Vagina (tissue), 2 donors: ENCODE measurements around the gene JAKMIP1. TPM values are rescaled to one million over a fixed set of nuclear protein-coding genes. Genes with fewer than 3 reads are reported as not detected.

ENCODE experiments used
- DNase-seq, 2 donors: peaks; one replicate each; pipeline ENCODE4 v3.0.0-alpha.2; 2017; ENCODE audit errors: extremely low spot score in 2 of 2
- H3K27ac ChIP-seq: fragments of 200-600 bp; sonication (generic); one replicate; pipeline ENCODE4 v1.5.1; 2019
- H3K27me3 ChIP-seq: fragments of 200-600 bp; sonication (generic); one replicate; pipeline ENCODE4 v1.5.1; 2019
- H3K36me3 ChIP-seq, 2 donors: fragments of 200-600 bp; sonication (generic); one replicate each; pipeline ENCODE4 v1.5.1; 2017 to 2019
- H3K4me1 ChIP-seq: fragments of 200-600 bp; sonication (generic); one replicate; pipeline ENCODE4 v1.5.1; 2019
- H3K4me3 ChIP-seq, 2 donors: fragments of 200-600 bp; sonication (generic); 1 replicate in 1 of 2; 2 replicates in 1 of 2; pipeline ENCODE4 v1.5.1; 2016 to 2019
- H3K9me3 ChIP-seq: fragments of 200-600 bp; sonication (generic); one replicate; pipeline ENCODE4 v1.5.1; 2019
- POLR2A ChIP-seq, 2 donors: fragments of 450-650 bp; IDR thresholded peaks; one replicate each; pipeline ENCODE4 v1.6.1; 2017; ENCODE audit warnings: antibody characterized with exemption in 2 of 2, mild to moderate bottlenecking in 2 of 2, moderate library complexity in 2 of 2
- POLR2AphosphoS5 ChIP-seq, 2 donors: sonication (generic); formaldehyde crosslinking; IDR thresholded peaks; one replicate each; pipeline ENCODE4 v1.9.0; 2017; ENCODE audit warnings: antibody characterized with exemption in 2 of 2, mild to moderate bottlenecking in 2 of 2, low read depth in 1 of 2; ENCODE audit not compliant: insufficient read depth in 1 of 2
- intact Hi-C: fragments of 100-400 bp; cut with DNase I; formaldehyde crosslinking; loops from one replicate; pipeline ENCODE4 v1.15.1; 2023
- total RNA-seq: library from RNA; depleted of rRNA; stranded (reverse); fragments of >200 nt; gene quantifications from one replicate; pipeline ENCODE4 v1.2.3, GENCODE V29; 2016
- TF ChIP-seq, protein P1 (sequence below), 3 experiments: fragments of 450-650 bp in 2 of 3; fragments of 200-600 bp in 1 of 3; sonication (generic) in 1 of 3; IDR thresholded peaks; one replicate each; pipeline ENCODE4 v1.5.1; 2017 to 2019; ENCODE audit warnings: antibody characterized with exemption in 3 of 3, mild to moderate bottlenecking in 2 of 3, moderate library complexity in 2 of 3

JAKMIP1 gene
- total RNA-seq, 1 donor from 2014 or later, result 5.2 TPM

DNA sequence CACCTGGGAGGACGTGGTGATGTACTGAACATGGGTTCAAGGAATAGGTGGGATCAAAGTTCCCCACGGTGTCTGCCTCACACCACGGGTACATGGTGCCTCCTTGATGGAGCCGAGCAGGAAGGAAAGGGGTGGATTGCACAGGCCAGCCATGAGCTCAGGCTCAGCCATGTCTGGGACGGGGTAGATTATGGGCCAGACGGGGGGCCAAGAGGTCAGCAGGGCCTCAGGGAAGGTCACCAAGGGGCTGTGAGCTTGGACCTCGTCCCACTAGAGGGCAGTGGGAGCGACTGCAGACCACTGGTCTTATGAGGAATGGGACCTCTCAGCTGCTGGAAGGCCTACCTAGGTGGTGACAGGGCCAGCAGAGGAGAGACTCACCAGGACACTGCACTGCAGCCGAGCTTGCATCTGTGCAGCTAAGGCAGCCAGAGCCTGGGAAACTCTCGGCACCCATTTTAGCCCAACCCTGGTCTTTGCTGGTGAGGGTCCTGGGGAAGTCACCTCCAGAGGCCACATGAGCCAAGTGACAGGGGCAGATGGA, 38.4 kb downstream of the JAKMIP1 start:
- TF ChIP-seq POLR2A (IDR thresholded peaks at IDR 0.05) (no peak), POLR2AphosphoS5 (IDR thresholded peaks at IDR 0.05; ENCODE audit: insufficient read depth in 1 of 2, low read depth in 1 of 2) (no peak)
- TF ChIP-seq, protein P1, sequence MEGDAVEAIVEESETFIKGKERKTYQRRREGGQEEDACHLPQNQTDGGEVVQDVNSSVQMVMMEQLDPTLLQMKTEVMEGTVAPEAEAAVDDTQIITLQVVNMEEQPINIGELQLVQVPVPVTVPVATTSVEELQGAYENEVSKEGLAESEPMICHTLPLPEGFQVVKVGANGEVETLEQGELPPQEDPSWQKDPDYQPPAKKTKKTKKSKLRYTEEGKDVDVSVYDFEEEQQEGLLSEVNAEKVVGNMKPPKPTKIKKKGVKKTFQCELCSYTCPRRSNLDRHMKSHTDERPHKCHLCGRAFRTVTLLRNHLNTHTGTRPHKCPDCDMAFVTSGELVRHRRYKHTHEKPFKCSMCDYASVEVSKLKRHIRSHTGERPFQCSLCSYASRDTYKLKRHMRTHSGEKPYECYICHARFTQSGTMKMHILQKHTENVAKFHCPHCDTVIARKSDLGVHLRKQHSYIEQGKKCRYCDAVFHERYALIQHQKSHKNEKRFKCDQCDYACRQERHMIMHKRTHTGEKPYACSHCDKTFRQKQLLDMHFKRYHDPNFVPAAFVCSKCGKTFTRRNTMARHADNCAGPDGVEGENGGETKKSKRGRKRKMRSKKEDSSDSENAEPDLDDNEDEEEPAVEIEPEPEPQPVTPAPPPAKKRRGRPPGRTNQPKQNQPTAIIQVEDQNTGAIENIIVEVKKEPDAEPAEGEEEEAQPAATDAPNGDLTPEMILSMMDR (IDR thresholded peaks at IDR 0.05), result no peak
- H3K9me3 ChIP-seq, result no peaks in the 10 kb centered on the region
- H3K4me3 ChIP-seq, result no peak overlapping the region
- no peaks in the 10 kb centered on the region for H3K4me1 ChIP-seq
- H3K36me3 ChIP-seq, result no peaks in the 10 kb centered on the region
- DNase-seq, result no peak
- H3K27ac ChIP-seq, result no peak overlapping the region
- intact Hi-C loops, result no loop called here
- no peaks in the 10 kb centered on the region for H3K27me3 ChIP-seq

DNA sequence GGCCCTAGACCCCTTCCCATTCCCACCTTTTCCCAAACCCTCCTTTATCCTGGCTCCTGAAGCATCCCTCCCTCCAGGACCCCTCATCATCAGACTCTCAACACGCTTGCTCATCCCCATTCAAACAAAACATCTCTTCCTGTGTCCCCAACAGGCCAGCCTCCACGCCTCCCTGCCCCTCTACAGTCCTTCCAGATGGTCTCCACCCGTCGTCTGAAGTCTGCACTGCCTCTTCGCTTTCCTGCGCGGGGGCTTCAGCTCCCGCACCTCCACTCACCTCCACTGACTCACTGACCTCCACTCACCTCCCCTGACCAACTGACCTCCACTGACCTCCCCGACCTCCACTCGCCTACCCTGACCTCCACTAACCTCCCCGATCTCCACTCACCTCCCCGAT, 39.8 kb downstream of the JAKMIP1 start:
- Histone ChIP-seq H3K4me3 (no peak overlapping the region), H3K9me3 (no peaks in the 10 kb centered on the region)
- intact Hi-C loops, result no loop called here

DNA sequence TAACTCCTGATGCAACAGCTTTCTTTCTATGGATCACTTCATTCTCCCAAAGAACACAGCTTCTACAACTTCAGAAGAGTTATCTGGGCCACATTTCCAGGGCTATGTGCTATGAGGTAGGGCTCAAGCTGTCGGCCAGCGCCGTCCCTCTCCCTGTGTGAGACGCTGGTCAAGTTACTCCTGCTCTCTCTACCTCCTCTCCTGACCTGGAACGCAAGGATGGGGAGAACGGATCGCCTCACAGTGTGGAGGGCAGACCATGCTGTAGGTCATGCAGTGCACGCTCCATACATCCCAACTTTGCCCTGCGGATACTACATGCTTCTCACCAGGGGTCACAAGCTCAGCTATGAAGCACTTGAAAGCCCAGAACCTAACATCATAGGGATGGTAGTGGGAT, 42.4 kb downstream of the JAKMIP1 start:
- intact Hi-C loops, result no loop called here

More for the DNA sequence above, 39.8 kb downstream of the JAKMIP1 start:
- TF ChIP-seq POLR2A (IDR thresholded peaks at IDR 0.05), result no peak
- no peak for TF ChIP-seq POLR2AphosphoS5 (IDR thresholded peaks at IDR 0.05; ENCODE audit: insufficient read depth in 1 of 2, low read depth in 1 of 2)
- TF ChIP-seq, protein P1 (IDR thresholded peaks at IDR 0.05), result no peak
- Histone ChIP-seq H3K27me3 (no peaks in the 10 kb centered on the region), H3K36me3 (no peaks in the 10 kb centered on the region), H3K4me1 (no peaks in the 10 kb centered on the region), H3K27ac (no peak overlapping the region)
- DNase-seq, result no peak

DNA sequence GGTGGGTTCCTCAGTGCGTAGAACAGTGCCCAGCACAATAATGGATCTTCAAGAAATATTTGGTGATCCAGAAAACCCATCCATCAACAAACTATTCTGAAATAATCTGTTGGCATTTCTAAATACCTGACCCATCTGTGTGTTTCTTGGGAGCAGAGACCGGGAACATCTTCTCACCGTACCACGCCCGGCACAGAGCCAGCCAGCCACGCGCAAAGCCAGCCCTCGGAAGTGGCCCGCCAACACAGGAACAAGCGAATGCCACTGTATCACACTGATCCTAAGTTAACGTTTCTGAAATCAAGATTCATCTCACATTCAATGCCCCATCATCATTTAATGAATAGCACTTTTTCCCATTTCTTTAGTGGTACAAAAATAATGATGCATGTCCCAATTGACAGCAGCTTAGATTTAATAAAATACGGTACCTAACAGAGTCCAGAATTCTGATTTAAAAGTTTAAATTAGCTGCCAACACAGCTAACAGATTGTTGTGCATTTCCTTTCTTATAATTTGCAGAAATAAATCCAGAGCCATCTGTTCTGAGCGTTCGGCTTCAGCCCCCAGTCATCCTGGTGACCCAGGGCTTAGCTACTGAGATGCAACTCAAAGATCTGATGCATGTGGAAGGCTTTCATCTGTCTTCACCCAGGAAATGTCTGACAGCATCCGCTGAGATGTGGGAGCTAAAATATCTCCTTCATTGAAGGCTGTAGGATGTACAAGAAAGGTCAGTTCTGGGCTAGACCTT, 44.2 kb downstream of the JAKMIP1 start:
- Histone ChIP-seq H3K4me3 (no peak overlapping the region), H3K27ac (no peak overlapping the region), H3K27me3 (no peaks in the 10 kb centered on the region), H3K4me1 (no peaks in the 10 kb centered on the region), H3K9me3 (no peaks in the 10 kb centered on the region), H3K36me3 (no peaks in the 10 kb centered on the region)
- TF ChIP-seq POLR2AphosphoS5 (IDR thresholded peaks at IDR 0.05; ENCODE audit: insufficient read depth in 1 of 2, low read depth in 1 of 2) (no peak), POLR2A (IDR thresholded peaks at IDR 0.05) (no peak)
- TF ChIP-seq, protein P1 (IDR thresholded peaks at IDR 0.05), result no peak
- DNase-seq, result no peak
- intact Hi-C loops, result no loop called here

More for the DNA sequence above, 42.4 kb downstream of the JAKMIP1 start:
- H3K36me3 ChIP-seq, result no peaks in the 10 kb centered on the region
- no peaks in the 10 kb centered on the region for H3K27me3 ChIP-seq
- no peak overlapping the region for H3K27ac ChIP-seq
- no peaks in the 10 kb centered on the region for H3K4me1 ChIP-seq
- TF ChIP-seq, protein P1 (IDR thresholded peaks at IDR 0.05), result no peak
- TF ChIP-seq POLR2AphosphoS5 (IDR thresholded peaks at IDR 0.05; ENCODE audit: insufficient read depth in 1 of 2, low read depth in 1 of 2), result no peak
- no peak for TF ChIP-seq POLR2A (IDR thresholded peaks at IDR 0.05)
- no peaks in the 10 kb centered on the region for H3K9me3 ChIP-seq
- no peak overlapping the region for H3K4me3 ChIP-seq
- no peak for DNase-seq

DNA sequence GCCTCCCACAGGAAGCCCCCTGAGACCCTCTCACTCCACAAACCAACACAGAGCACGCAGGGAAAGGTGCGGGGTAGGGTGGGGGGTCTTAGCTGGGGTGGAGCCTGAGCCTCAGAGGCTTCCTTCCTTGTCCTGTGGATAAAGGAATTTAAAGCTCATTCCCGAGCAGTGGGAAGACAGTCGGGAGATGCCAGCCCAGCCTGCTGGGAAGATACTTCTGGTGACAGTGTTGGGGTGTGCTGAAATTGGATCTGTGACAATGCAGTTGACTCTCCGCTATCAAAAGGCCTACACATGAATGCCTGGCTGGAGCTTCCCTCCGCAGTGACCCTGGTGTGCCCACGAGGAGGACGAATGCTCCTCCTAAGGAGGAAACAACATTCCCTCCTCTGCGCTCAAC, 45.5 kb downstream of the JAKMIP1 start:
- TF ChIP-seq POLR2AphosphoS5 (IDR thresholded peaks at IDR 0.05; ENCODE audit: insufficient read depth in 1 of 2, low read depth in 1 of 2) (no peak), POLR2A (IDR thresholded peaks at IDR 0.05) (no peak)
- TF ChIP-seq, protein P1 (IDR thresholded peaks at IDR 0.05), result no peak
- no peaks in the 10 kb centered on the region for H3K9me3 ChIP-seq
- no peaks in the 10 kb centered on the region for H3K27me3 ChIP-seq
- no peak overlapping the region for H3K4me3 ChIP-seq
- DNase-seq, result no peak
- intact Hi-C loops, result no loop called here
- H3K4me1 ChIP-seq, result no peaks in the 10 kb centered on the region
- no peaks in the 10 kb centered on the region for H3K36me3 ChIP-seq
- H3K27ac ChIP-seq, result no peak overlapping the region
